Right ventricle myocardium inferior (tissue), 1 donor: ENCODE measurements around the gene HPN. TPM values are rescaled to one million over a fixed set of nuclear protein-coding genes. Genes with fewer than 3 reads are reported as not detected.
"Not testable (repeated sequence)": the region's sequence is repeated elsewhere in the genome, so short reads cannot be mapped to it uniquely, and the experiment has no call there.

Experiments used
- ATAC-seq: fragments of 200-7000 bp; cut with Tn5 transposase; one replicate; pipeline ENCODE4 v1.9.1; 2020; ENCODE audit warnings: mild to moderate bottlenecking, moderate library complexity
- DNase-seq: peaks from one replicate; pipeline ENCODE4 v3.0.0; 2021; ENCODE audit errors: missing footprints
- intact Hi-C: fragments of 100-400 bp; cut with DNase I; formaldehyde crosslinking; loops from one replicate; pipeline ENCODE4 v1.11.0; 2022
- total RNA-seq: library from RNA; stranded (reverse); fragmentation: NEBNext Ultra II Directional; extraction: Animal tissue kit (Norgen Biotek cat#: 25700); gene quantifications from one replicate; pipeline ENCODE4 v1.2.1, GENCODE V29; 2021
- donor health status: DM: no; HTN: yes; CAD: no; lungs with severe emphysema.

HPN gene
- total RNA-seq, 1 donor from 2014 or later, result 5.5 TPM

GRCh38 chr19:35037716-35038622 is 3.6 kb upstream of the HPN start:
- DNase-seq, result peak; percentile 65
- intact Hi-C loops, result no loop called here
- ATAC-seq, result peak; percentile 35

DNA sequence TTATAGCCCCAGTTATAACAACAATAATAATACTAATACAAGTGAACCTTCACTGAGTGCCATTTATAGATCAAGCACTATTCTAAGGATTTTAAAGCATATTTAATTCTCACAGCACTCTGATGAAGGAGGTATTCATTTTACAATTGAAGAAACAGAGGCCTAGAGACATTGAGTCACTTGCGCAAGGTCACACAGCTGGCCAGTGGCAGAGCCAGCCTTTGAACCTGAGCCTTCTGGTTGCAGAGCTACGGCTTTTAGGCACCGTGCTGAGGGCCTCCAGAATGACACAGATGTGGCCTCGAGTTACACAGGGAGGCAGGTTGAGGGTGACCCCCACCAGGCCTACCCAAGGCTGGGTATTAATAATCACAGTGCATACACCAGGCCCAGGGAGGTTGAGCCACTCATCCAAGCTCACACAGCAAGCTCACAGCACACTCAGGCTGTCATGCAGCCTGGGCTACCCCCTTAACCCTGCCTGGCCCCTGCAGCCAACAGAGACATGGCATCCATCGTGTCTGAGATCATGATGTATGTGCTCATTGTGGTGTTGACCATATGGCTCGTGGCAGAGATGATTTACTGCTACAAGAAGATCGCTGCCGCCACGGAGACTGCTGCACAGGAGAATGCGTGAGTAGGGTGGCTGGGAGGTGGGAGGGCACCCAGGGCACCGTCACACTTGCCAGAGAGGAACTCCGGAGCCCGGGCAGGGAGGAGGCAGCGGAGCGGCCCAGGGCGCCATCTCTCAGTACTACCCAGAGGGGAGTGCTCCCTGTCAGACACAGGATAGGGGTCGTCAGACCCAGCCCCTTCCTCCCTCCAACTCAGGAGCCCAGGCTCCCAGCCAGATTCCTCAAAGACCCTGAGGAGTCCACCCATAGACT is 2.7 kb upstream of the HPN start:
- ATAC-seq (no peak), DNase-seq (peak; percentile 23)
- intact Hi-C loops, result no loop called here

DNA sequence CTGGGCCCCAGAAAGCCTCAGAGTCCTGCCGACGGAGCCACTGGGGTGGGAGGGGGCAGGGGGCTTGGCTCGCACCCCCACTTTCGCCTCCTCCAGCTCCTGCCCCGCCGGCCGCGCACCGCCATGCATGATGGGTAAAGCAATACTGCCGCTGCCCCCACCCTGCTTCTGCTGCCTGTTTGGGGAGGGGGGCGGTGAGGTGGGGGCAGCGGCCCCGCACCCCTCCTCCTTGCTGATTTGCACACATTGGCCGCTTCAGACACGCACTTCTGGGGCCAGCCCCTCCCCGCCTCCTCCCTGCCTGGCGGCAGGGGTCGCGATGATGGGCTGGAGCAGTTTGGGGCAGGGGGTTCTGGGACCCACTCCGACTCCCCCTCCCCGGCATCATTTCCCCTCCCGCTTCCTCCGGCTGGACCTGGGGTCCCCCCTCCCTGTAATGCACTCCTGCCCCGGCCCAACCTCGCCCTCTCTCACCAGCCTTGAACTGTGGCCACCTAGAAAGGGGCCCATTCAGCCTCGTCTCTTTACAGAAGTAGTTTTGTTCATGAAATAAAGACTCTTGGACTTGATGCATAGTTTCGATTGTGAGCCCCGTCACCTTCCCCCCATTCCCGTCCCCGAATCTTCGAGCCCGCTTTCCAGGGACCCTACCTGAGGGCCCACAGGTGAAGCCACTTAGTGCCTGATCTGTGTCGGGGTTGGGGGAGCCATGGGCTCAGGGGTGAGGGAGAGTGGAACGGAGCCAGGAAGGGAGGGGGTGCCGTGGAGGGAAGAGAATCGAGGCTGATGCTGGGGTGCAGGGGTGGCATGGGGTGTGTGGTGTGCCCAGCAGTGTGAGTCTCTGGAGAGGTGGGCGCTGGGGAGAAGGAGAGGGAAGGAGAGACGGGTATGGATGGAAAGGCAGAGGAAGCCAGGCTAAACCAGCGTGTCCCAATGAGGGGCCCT is 1.4 kb upstream of the HPN start:
- ATAC-seq (no peak), DNase-seq (no peak)
- intact Hi-C loops, result loop anchor here (5.0 to 10.0 kb wide), 3 partner anchors 102 to 305 kb away; partner anchors contain the start of genes FXYD7, USF2 and ZNF181

- ATAC-seq (peak; percentile 86), DNase-seq (peak; percentile 96)
These were observed 534 bp upstream of the HPN start for GRCh38 chr19:35040826-35041547.

GRCh38 chr19:35042056-35042730 is 672 bp downstream of the HPN start:
- ATAC-seq, result no peak
- intact Hi-C loops, result loop anchor here (5.0 to 10.0 kb wide), 3 partner anchors 100 to 307 kb away; partner anchors contain the start of genes FXYD7, USF2 and ZNF181
- DNase-seq, result no peak

More at GRCh38 chr19:35040826-35041547, 534 bp upstream of the HPN start:
- intact Hi-C loops, result loop anchor here (5.0 to 10.0 kb wide), 3 partner anchors 101 to 306 kb away; partner anchors contain the start of genes FXYD7, USF2 and ZNF181

DNA sequence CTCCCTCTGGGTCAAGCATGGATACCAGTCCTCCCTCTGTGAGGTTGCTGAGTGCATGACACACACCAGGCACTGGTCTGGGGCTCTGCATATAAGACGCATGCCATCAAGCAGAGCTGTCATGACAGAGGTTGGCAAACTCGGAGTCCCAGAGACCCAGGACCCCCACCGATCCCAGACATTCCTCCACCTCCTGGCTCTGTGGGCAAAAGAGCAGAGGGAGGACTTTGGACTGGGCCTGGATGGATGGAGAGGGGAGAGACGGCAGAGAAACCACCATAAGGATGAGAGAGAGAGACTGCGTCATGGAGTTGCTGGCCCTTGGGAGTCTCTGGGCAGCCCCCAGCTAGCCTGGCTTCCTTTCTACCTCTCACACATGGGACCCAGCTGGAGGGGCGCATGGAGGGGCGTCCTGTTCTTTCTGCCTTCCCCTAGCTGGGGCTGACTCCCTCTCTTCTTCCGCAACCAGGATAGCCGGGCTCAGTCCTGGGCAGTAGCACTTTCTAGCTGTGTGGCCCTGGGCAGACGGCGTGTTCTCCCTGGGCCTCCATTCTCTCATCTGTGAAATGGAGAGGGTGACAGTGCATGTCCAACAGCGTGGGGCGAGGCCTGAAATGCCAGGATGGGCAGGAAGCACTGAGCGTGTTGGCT is 1.6 kb downstream of the HPN start:
- intact Hi-C loops, result loop anchor here (5.0 to 10.0 kb wide), 3 partner anchors 99 to 308 kb away; partner anchors contain the start of genes FXYD7, USF2 and ZNF181
- no peak for ATAC-seq
- DNase-seq, result no peak

- ATAC-seq (no peak), DNase-seq (no peak)
- intact Hi-C loops, result loop anchor here (1.0 to 10.0 kb wide), 4 partner anchors 46 to 309 kb away; partner anchors contain the start of genes FXYD7, USF2 and ZNF181
These were observed 2.4 kb downstream of the HPN start for GRCh38 chr19:35043906-35044305.

DNA sequence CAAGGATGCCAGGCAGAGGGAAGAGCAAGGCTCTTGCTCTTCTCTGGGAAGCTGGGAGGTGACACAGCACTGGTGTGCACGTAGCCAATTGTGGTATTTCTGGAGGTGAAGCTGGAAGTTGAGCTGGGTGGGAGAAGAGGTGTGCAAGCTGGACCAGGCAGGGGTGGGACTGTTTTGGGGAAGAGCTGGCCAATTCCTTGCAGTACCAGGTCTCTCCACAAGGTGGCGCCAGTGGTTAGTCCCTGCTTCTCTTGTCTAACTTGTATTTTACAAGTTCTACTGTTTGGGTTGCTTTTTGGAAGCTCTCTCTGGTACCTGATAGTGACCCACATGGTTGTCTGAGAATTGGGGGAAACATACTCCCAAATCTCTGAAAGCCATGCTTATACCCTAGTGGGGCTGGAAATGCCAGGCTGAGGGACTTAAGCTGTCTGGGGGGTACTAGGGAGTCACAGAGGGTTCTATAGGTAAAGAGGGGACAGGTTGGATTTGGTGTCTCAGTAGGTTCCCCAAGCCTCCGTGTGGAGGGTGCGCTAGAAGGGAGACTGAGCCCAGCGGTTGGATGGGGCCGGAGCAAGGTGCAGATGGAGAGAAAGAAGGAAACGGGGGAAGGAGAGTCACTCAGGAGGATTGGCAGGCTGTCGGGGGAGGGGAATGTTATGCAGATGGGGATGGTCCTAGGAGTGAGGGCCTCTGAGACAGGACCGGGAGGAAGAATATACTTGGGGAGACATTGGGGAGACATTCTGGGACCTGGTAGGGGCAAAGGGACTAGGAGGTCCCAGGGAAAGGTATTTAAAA is 3.0 kb downstream of the HPN start:
- DNase-seq (no peak), ATAC-seq (no peak)
- intact Hi-C loops, result loop anchor here (1.0 to 10.0 kb wide), 4 partner anchors 46 to 310 kb away; partner anchors contain the start of genes FXYD7, USF2 and ZNF181

GRCh38 chr19:35045667-35046300 is 4.3 kb downstream of the HPN start:
- ATAC-seq (no peak), DNase-seq (no peak)
- intact Hi-C loops, result loop anchor here (10.0 kb wide), 2 partner anchors 219 to 311 kb away; partner anchors contain the start of genes USF2 and ZNF181

GRCh38 chr19:35046461-35046860 is 4.9 kb downstream of the HPN start:
- ATAC-seq (no peak), DNase-seq (no peak)
- intact Hi-C loops, result loop anchor here (10.0 kb wide), 2 partner anchors 218 to 312 kb away; partner anchors contain the start of genes USF2 and ZNF181

DNA sequence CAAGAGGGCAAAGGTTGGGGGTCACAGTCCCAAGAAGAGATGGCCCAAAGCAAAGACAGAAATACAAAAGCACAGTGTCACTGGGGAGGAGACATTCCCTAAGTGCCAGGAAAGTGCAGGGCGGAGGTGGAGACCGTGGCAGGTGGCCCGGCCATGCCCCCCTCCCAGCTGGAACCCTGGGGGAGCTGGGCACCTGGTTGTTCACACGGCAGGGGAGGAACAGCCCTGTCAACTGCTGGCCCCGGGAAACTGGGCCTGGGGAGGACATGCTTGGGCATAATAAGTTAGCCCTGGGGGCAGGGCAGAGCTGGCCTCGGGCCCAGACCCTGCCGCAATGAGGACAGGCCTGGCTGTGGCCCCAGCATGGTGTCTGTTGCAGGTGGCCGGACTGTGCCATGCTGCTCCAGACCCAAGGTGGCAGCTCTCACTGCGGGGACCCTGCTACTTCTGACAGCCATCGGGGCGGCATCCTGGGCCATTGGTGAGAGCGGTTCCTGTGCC is 7.4 kb downstream of the HPN start:
- ATAC-seq (peak; percentile 75), DNase-seq (no peak)
- intact Hi-C loops, result loop anchor here (10.0 kb wide), 2 partner anchors 216 to 314 kb away; partner anchors contain the start of genes USF2 and ZNF181

GRCh38 chr19:35049456-35049855 is 7.9 kb downstream of the HPN start:
- DNase-seq (no peak), ATAC-seq (peak; percentile 11)
- intact Hi-C loops, result loop anchor here (10.0 kb wide), 2 partner anchors 215 to 315 kb away; partner anchors contain the start of genes USF2 and ZNF181

- ATAC-seq, DNase-seq, intact Hi-C loops: not testable (repeated sequence)
These were observed 9.1 kb downstream of the HPN start for GRCh38 chr19:35050662-35051061.

GRCh38 chr19:35051268-35051667 is 9.7 kb downstream of the HPN start:
- DNase-seq, ATAC-seq, intact Hi-C loops: not testable (repeated sequence)
